RWPE2 (cell line): ENCODE data around the gene BCORL1.

ENCODE experiments used
- ATAC-seq: fragments of 200-7000 bp; cut with Tn5 transposase; 3 replicates; pipeline ENCODE4 v1.9.1; 2021; ENCODE audit warnings: low read depth
- DNase-seq: peaks from one replicate; pipeline ENCODE4 v3.0.0-alpha.2; 2020; ENCODE audit warnings: low spot score
- H3K27ac ChIP-seq: fragments of 450-650 bp; 2 replicates; pipeline ENCODE4 v1.5.1; 2017; ENCODE audit warnings: mild to moderate bottlenecking; ENCODE audit not compliant: poor library complexity, severe bottlenecking
- H3K27me3 ChIP-seq: fragments of 250-450 bp; sonication (Bioruptor Pico); 2 replicates; pipeline ENCODE4 v1.5.1; 2021; ENCODE audit warnings: mild to moderate bottlenecking, moderate library complexity; ENCODE audit not compliant: insufficient read depth, poor library complexity, severe bottlenecking
- H3K36me3 ChIP-seq: fragments of 250-450 bp; sonication (Bioruptor Pico); 2 replicates; pipeline ENCODE4 v1.5.1; 2020; ENCODE audit warnings: low read depth, mild to moderate bottlenecking, moderate library complexity
- H3K4me1 ChIP-seq: fragments of 250-450 bp; sonication (Bioruptor Pico); 2 replicates; pipeline ENCODE4 v1.5.1; 2021; ENCODE audit warnings: mild to moderate bottlenecking, moderate library complexity; ENCODE audit not compliant: insufficient read depth, poor library complexity, severe bottlenecking
- H3K4me3 ChIP-seq: fragments of 250-450 bp; sonication (Bioruptor Pico); 2 replicates; pipeline ENCODE4 v1.5.1; 2021; ENCODE audit warnings: mild to moderate bottlenecking, moderate library complexity; ENCODE audit not compliant: severe bottlenecking
- H3K9me3 ChIP-seq: fragments of 250-450 bp; sonication (Bioruptor Pico); 2 replicates; pipeline ENCODE4 v1.5.1; 2021; ENCODE audit warnings: mild to moderate bottlenecking, moderate library complexity; ENCODE audit not compliant: severe bottlenecking
- CTCF ChIP-seq: fragments of 450-650 bp; IDR thresholded peaks from one replicate; pipeline ENCODE4 v1.5.1; 2017; ENCODE audit warnings: mild to moderate bottlenecking, moderate library complexity; ENCODE audit not compliant: poor library complexity, severe bottlenecking

The BCORL1 gene

DNA sequence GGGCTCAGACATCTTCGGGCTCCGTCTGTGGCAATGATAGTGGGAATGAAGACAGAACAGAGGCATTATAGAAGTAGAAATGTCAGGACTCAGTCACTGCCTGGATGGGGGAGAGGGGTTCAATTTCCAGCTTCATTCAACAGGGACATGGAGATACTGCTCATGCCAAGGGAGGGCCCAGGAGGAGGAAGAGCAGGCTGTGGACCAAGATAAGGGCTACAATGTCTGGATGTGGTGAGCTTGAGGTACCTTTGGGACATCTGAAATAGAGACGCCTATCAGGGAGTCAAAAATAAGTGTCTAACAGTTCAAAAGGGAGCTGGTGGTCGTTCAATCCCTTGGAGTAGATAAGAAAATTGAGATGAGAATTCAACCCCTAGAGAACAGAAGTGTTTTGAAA is 93.3 kb downstream of the BCORL1 start:
- H3K36me3 ChIP-seq = peaks cover 5% of the 10 kb centered on the region; the same call in 1 of the 2 replicates
- no peaks in the 10 kb centered on the region for H3K9me3 ChIP-seq
- no peaks in the 10 kb centered on the region for H3K4me1 ChIP-seq
- no peak for DNase-seq
- no peak overlapping the region for H3K4me3 ChIP-seq
- no peaks in the 10 kb centered on the region for H3K27me3 ChIP-seq
- H3K27ac ChIP-seq = no peak overlapping the region
- ATAC-seq = no peak
- TF ChIP-seq CTCF = no peak

- ATAC-seq = peak; percentile 73
- H3K9me3 ChIP-seq = no peaks in the 10 kb centered on the region
Measured at GRCh38 chrX:130079824-130080406, 97.5 kb downstream of the BCORL1 start.

GRCh38 chrX:130080791-130081367 is 98.4 kb downstream of the BCORL1 start:
- TF ChIP-seq CTCF = no peak
- H3K27me3 ChIP-seq = no peaks in the 10 kb centered on the region
- DNase-seq (no peak), ATAC-seq (peak; percentile 35; the same call in 1 of the 3 replicates)
- 0 out of 2 replicates have a peak, but pooled peaks cover 5% of the 10 kb centered on the region for H3K36me3 ChIP-seq
- no peak overlapping the region for H3K4me3 ChIP-seq
- no peaks in the 10 kb centered on the region for H3K4me1 ChIP-seq
- H3K9me3 ChIP-seq = no peaks in the 10 kb centered on the region
- no peak overlapping the region for H3K27ac ChIP-seq

More at GRCh38 chrX:130079824-130080406, 97.5 kb downstream of the BCORL1 start:
- H3K27me3 ChIP-seq = no peaks in the 10 kb centered on the region
- H3K36me3 ChIP-seq = 0 out of 2 replicates have a peak, but pooled peaks cover 5% of the 10 kb centered on the region
- TF ChIP-seq CTCF = peak; percentile 70
- no peak overlapping the region for H3K27ac ChIP-seq
- H3K4me1 ChIP-seq = no peaks in the 10 kb centered on the region
- H3K4me3 ChIP-seq = no peak overlapping the region
- DNase-seq = no peak

- Histone ChIP-seq H3K36me3 (0 out of 2 replicates have a peak, but pooled peaks cover 5% of the 10 kb centered on the region), H3K27ac (no peak overlapping the region), H3K4me1 (no peaks in the 10 kb centered on the region), H3K4me3 (no peak overlapping the region), H3K9me3 (no peaks in the 10 kb centered on the region), H3K27me3 (no peaks in the 10 kb centered on the region)
- no peak for TF ChIP-seq CTCF
- DNase-seq (no peak), ATAC-seq (no peak)
Measured at GRCh38 chrX:130081421-130082045, 99.1 kb downstream of the BCORL1 start.
